MM.1S (cell line): ENCODE measurements around the gene ZNF740.

Source experiments
- CTCF ChIP-seq: fragments of 300-600 bp; sonication (generic); IDR thresholded peaks from 2 replicates; pipeline ENCODE4 v1.5.1; 2016; ENCODE audit warnings: antibody characterized with exemption, low read length, mixed read lengths
- EZH2 ChIP-seq: fragments of 300-600 bp; sonication (generic); optimal IDR thresholded peaks from 2 replicates; pipeline ENCODE3; 2017; ENCODE audit warnings: low read depth, mild to moderate bottlenecking, antibody characterized with exemption, low read length, mixed read lengths
- EZH2phosphoT487 ChIP-seq: fragments of 300-600 bp; sonication (generic); IDR thresholded peaks from 2 replicates; pipeline ENCODE4 v1.6.1; 2018; ENCODE audit warnings: antibody characterized with exemption, low read length

- no peak for TF ChIP-seq EZH2
- TF ChIP-seq CTCF: no peak
- TF ChIP-seq EZH2phosphoT487: no peak
Observed at GRCh38 chr12:53220694-53221202, 40.2 kb downstream of the ZNF740 start.
